ENCODE data around the gene BCL7B.
"Not testable (repeated sequence)": the region's sequence is repeated elsewhere in the genome, so short reads cannot be mapped to it uniquely, and the experiment has no call there.

BCL7B gene

GRCh38 chr7:73557397-73558257 lies at the start of gene BCL7B:
Gene BCL7B (minus strand): TSS chr7:73557690. CDS start chr7:73557578, 112 bp downstream.
- DNase-seq = peak; percentile 75

- DNase-seq = no peak
Observed at GRCh38 chr7:73605601-73606220, 48.2 kb upstream of the BCL7B start.

GRCh38 chr7:73602721-73603651 lies 45.5 kb upstream of the BCL7B start:
- DNase-seq = no peak

- no peak for DNase-seq
Observed at GRCh38 chr7:73599916-73600315, 42.4 kb upstream of the BCL7B start.

GRCh38 chr7:73599151-73599882 lies 41.8 kb upstream of the BCL7B start:
- DNase-seq = no peak

GRCh38 chr7:73597978-73598782 lies 40.7 kb upstream of the BCL7B start:
- no peak for DNase-seq

- no peak for DNase-seq
Observed at GRCh38 chr7:73596191-73597065, 38.9 kb upstream of the BCL7B start.

- DNase-seq = no peak
Observed at GRCh38 chr7:73595358-73595757, 37.9 kb upstream of the BCL7B start.

- DNase-seq = no peak
Observed at GRCh38 chr7:73593207-73594045, 35.9 kb upstream of the BCL7B start.

- DNase-seq = no peak
Observed at GRCh38 chr7:73586911-73587310, 29.4 kb upstream of the BCL7B start.

GRCh38 chr7:73585196-73585595 lies 27.7 kb upstream of the BCL7B start:
- no peak for DNase-seq

- no peak for DNase-seq
Observed at GRCh38 chr7:73582664-73583202, 25.2 kb upstream of the BCL7B start.

GRCh38 chr7:73581006-73581405 lies 23.5 kb upstream of the BCL7B start:
- DNase-seq = not testable (repeated sequence)

GRCh38 chr7:73578342-73579128 lies 21.0 kb upstream of the BCL7B start, which contains the start of gene TBL2:
Gene TBL2 (minus strand): TSS chr7:73578579. CDS start chr7:73578549, 30 bp downstream.
- peak; percentile 99 for DNase-seq

GRCh38 chr7:73577627-73578341 lies 20.3 kb upstream of the BCL7B start:
- no peak for DNase-seq

- no peak for DNase-seq
Observed at GRCh38 chr7:73573791-73574190, 16.3 kb upstream of the BCL7B start.

- no peak for DNase-seq
Observed at GRCh38 chr7:73573276-73573675, 15.8 kb upstream of the BCL7B start.

- no peak for DNase-seq
Observed at GRCh38 chr7:73572767-73573186, 15.3 kb upstream of the BCL7B start.
